ENCODE results near the gene VAV3.

- no peak for TF ChIP-seq CTCF (IDR thresholded peaks at IDR 0.05)
- no peak for TF ChIP-seq POLR2A (IDR thresholded peaks at IDR 0.05)
These were observed 147.8 kb downstream of the VAV3 start for GRCh38 chr1:107817206-107817605.

All from body of pancreas (tissue), 4 donors.